HG02943 (cell line): ENCODE measurements around the gene AGPAT4.
"Not testable (repeated sequence)": the region's sequence is repeated elsewhere in the genome, so short reads cannot be mapped to it uniquely, and the experiment has no call there.

Source experiments
- ATAC-seq: cut with Tn5 transposase; IDR thresholded peaks from one replicate; pipeline ENCODE4 v1.9.1; 2021; ENCODE audit warnings: mild to moderate bottlenecking, low read depth, moderate library complexity; ENCODE audit not compliant: unreplicated experiment

Gene AGPAT4

DNA sequence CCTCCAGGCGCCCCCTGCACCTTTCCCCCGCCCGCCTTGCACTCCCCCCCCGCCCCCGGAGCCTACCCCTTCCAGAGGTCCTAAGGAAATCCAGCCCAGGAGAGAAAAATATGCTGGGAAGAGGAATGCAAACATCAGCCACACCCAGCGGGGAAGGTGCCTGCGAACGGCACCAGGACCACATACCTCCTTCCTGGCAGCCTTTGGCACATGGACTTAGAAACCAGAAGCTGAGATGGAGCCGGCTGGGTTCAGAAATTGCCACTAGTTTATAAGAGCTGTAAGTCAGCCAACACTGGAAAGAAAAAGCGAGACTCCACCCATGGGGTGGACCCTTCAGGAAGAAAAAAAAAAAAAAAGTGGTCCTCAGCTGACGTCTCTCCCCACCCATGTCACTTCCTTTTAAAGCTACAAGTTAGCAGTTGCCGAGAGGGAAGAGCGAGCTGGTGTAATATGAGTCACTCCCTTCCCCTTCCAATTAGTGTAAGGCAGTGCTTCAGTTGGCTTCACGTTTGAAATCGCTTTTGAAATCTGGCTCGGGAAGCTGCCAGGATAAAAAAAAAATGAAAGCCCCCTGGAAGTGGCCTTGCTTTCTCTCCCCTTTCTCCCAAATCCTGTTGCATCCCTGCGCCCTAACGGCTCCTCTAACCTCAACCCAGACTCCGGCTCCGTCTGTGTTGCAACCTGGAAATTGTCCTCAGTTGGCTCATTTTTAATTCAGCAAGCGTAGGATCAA is at the start of gene AGPAT4:
AGPAT4 (minus strand) TSS at position 310 of the 736 bp plus-strand sequence. CDS start 41,848 bp downstream, outside the sequence.
- peak; percentile 99 for ATAC-seq

GRCh38 chr6:161319231-161319630 is 45.4 kb upstream of the AGPAT4 start:
- no peak for ATAC-seq

DNA sequence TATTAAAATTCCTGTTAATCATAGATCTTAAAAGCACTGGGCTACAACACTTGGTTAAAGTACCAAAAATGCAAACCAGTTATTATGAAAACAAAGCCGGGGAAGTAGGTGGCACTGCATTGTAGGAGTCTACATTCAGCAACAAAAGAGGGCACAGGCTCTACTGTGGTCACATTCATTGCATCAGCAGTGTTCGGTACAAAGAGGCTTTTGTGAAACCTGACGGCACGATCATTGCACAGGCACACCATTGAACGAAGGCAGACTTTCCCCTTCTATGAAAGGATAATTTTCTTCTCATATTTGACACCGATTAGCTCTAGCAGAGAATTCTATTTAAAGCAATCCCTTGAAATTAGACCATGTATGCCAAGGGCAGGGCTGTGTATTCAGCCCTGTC is 44.6 kb upstream of the AGPAT4 start:
- ATAC-seq, result no peak

DNA sequence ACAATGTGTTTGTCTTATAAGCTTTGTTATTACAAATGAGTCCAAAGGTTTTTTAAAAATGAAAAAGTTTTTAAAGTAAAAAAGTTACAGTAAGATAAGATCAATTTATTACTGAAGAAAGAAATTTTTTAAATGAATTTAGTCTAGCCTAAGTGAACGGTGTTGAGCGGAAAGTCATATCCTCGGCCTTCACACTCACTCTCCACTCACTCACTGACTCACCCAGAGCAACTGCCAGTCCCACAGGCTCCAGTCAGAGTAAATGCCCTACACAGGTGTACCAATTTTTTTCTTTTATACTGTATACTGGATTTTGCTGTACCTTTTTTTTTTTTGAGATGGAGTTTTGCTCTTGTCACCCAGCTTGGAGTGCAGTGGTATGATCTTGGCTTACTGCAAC is 42.7 kb upstream of the AGPAT4 start:
- ATAC-seq, result no peak

- not testable (repeated sequence) for ATAC-seq
Measured at GRCh38 chr6:161315246-161315917, 41.5 kb upstream of the AGPAT4 start.

DNA sequence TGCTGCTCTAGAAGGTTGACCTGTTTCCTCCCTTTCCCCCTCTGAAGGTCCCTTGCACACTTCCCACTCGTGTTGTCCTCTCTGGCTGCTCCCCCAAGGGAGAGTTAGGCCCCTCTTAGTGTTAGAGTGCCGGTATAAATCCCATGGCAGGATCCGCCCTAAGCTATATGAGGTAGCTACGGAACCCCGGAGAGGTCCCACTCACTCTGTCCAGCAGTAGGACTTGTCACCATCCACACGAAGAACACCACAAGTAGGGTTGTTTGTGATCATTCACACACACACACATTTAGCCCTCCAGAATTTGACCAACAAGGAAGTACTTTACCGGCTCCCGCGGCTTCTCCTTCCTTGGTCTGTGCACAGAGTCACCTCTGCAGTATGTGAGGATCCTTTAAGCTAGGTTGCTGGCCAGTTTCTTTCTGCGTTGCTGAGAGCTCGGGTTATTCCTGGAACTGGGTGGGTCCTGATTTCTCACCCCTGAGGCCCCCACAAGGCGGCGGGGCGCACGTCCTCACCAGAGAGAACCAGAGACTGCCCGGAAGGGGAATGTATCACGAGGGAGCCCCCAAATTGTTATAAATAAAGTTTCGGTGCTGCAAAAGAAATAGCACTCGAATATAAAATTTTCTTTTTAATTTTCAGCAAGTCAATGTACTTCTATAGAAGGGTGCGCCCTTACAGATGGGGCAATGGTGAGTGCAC is 40.8 kb upstream of the AGPAT4 start:
- not testable (repeated sequence) for ATAC-seq

DNA sequence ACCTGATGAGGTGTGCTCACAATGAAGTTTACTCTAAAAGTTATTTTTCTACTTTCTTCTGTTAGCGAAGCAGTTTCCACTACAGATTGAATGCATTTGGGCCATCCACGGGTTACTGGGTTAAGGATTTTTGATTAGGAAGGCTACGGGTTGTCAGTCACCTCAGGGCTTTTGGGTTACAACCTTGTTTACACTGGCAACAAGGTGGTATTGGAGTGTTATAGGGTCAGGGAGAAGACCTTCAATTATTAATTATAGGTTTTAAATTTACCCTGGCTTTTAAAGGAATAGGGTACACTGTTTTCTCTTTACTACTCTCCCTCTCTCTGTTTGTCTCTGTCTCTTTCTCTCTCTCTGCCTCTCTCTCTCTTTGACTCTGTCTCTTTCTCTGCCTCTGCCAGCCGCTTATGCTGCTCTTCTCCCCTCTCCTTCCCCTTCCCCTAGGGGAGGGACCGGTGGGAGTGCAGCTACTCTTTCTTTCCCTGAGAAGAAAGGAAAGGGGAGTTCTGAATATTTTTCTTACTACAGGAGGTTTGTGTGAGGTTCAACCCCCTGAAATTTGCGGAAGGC is 40.2 kb upstream of the AGPAT4 start:
- ATAC-seq, result no peak

DNA sequence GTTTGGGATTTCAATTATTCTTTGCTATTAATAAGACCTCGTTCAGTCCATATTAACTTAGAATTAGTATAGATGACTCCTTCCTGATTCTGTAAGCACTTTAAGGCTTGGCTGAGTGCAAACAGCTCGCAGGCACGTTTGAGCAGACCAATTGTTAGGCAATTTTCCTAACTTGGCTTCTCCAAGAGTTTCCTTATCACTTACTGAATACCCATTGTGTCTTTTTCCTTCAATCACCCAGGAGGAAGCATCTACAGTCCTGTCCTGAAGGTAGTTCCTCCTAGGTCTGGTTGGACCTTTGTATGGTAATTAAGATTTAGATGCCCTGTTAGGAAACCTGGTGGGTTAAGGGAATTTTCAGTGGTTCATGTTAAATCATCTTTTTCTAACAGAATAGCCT is 39.6 kb upstream of the AGPAT4 start:
- not testable (repeated sequence) for ATAC-seq

DNA sequence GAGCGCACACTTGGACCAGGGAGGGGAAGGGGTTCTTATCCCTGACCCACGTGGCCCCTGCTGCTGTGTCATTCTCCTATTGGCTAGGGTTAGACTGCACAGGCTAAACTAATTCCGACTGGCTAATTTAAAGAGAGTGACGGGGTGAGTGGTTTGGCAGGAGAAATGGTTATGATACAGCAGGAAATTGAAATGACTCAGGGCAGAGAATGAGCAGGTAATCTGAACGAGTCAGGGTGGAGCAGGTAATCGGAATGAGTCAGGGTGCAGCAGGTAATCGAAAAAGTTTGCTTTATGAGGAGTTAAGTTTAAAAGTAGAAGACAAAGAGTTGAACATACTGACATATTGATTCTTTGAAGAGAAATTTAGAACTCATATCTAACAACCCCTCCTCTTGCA is 35.9 kb upstream of the AGPAT4 start:
- ATAC-seq, result not testable (repeated sequence)

DNA sequence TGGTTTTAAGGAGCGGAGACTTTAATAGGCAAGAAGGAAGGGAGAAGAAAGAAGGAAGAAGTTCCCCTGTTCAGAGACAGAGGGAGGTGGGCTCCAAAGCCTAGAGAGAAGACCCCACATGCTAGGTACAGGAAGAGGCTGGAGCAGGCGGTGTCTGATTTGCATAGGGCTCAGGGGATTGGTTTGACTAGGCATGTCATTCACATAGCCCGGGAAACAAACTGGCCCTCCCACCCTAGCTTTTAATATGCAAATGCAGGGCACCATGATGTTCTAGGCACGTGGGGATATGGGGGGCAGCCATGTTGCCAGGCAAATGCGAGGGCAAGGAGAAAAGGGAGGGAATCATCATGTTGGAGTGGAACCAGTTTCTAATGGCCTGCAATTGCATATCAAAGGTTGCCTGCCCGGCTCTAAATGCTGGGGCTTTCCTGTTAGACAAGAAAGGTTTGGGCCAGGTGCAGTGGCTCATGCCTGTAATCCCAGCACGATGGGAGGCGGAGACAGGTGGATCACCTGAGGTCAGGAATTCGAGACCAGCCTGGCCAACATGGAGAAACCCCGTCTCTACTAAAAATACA is 34.3 kb upstream of the AGPAT4 start:
- no peak for ATAC-seq

DNA sequence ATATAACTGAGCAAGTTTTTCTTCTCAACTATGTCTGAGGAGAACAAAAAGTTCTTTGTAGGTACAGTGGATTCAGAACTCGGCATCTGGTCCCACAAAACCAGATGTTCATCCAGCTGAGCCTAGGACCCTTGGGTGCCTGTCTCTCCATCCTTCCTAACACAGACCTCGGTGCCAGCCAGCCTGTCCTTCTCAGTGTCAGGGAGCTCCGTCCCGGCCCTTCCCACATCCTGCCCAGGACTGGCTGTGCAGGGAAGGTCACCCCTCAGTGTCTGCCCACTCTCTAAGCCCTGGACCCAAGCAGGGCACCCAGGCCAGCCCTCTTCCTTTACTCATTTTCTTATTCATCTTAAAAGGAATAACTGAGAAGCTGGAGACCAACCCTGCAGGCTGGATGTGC is 32.0 kb upstream of the AGPAT4 start:
- no peak for ATAC-seq

DNA sequence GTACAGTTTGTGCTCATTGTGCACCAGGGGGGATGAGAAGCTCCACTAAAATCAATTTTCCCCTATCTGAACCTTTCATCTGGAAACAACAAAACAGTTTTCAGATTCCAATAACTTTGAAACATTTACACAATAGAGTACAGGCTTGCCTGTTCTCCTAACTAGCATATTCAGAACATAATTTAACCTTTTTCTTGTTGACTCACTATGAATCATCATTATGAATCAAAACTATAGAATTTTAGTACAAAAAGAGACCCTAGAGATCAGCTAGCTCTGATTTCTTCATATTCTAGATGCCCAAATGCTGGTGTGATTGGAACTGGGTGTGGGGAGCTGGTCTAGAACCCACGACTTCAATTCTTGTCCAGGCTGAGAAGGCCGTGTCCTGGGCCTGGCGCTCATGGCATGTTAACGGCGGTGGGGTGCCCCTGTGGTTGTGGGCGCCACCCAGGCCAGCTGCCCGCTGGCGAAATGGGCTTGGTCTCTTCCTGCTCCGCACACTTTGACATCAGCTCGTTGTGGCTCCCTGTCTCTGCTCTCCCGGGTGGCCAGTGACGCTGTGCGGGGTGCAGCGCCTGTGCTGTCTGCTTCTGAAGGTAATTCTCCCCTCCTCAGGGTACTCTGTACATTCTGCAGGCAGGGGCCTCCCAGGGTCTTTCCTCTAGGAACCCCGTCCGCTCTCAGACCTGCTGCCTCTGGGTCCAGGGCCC is 29.9 kb upstream of the AGPAT4 start:
- ATAC-seq, result no peak

GRCh38 chr6:161302949-161303348 is 29.1 kb upstream of the AGPAT4 start:
- ATAC-seq, result no peak

GRCh38 chr6:161301338-161301737 is 27.5 kb upstream of the AGPAT4 start:
- no peak for ATAC-seq

- ATAC-seq, result no peak
Measured at GRCh38 chr6:161300823-161301222, 27.0 kb upstream of the AGPAT4 start.

GRCh38 chr6:161299726-161300125 is 25.9 kb upstream of the AGPAT4 start:
- no peak for ATAC-seq

GRCh38 chr6:161295784-161296183 is 21.9 kb upstream of the AGPAT4 start:
- ATAC-seq, result no peak

GRCh38 chr6:161292650-161293281 is 18.9 kb upstream of the AGPAT4 start:
- ATAC-seq, result no peak

- ATAC-seq, result no peak
Measured at GRCh38 chr6:161292145-161292544, 18.3 kb upstream of the AGPAT4 start.

- ATAC-seq, result no peak
Measured at GRCh38 chr6:161290751-161291150, 16.9 kb upstream of the AGPAT4 start.
